ENCODE measurements around the gene TASP1.

Gene TASP1

DNA sequence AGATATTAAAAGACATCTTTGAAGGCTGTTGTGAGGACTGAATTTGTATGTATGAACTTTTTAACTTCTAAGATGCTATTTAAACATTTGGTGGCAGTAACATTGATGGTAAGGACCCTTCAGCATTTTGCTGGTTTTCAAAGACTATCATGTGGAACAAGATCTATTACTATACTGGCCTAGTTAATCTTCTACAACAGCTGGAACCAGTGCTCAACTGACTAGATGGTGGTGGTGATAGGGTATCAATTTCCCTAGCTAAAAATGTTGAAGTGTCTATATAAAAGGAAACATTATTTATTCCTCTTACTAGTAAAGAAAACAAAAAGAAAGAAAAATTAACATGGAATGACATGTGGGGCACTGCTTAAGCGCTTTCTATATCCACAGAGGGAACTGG lies 195.7 kb downstream of the TASP1 start:
- TF ChIP-seq, protein P1, sequence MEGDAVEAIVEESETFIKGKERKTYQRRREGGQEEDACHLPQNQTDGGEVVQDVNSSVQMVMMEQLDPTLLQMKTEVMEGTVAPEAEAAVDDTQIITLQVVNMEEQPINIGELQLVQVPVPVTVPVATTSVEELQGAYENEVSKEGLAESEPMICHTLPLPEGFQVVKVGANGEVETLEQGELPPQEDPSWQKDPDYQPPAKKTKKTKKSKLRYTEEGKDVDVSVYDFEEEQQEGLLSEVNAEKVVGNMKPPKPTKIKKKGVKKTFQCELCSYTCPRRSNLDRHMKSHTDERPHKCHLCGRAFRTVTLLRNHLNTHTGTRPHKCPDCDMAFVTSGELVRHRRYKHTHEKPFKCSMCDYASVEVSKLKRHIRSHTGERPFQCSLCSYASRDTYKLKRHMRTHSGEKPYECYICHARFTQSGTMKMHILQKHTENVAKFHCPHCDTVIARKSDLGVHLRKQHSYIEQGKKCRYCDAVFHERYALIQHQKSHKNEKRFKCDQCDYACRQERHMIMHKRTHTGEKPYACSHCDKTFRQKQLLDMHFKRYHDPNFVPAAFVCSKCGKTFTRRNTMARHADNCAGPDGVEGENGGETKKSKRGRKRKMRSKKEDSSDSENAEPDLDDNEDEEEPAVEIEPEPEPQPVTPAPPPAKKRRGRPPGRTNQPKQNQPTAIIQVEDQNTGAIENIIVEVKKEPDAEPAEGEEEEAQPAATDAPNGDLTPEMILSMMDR (IDR thresholded peaks at IDR 0.05; ENCODE audit: insufficient read depth, missing control alignments): no peak
- no peak for FAIRE-seq
- DNase-seq (ENCODE audit: insufficient read length, low spot score): no peak

DNA sequence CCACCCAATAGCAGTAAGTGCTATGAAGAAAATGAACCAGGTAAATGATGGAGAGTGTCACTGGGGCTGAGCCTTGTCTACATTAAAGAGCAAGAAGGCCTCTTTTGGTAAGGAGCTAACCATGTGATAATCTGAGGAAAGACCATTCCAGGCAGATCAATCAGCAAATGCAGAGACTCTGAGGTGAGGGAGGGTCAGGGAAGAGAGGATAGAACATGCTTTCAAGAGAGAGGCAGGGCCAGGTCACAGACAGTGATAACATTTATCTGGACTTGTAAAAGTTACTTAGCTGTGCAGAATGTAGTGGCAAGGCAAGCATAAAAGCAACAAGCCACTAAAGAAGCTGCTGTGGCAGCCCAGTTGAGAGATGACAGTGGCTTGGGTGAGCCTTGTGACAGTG lies 197.3 kb downstream of the TASP1 start:
- DNase-seq (ENCODE audit: insufficient read length, low spot score): no peak
- FAIRE-seq: no peak
- TF ChIP-seq, protein P1 (IDR thresholded peaks at IDR 0.05; ENCODE audit: insufficient read depth, missing control alignments): no peak

DNA sequence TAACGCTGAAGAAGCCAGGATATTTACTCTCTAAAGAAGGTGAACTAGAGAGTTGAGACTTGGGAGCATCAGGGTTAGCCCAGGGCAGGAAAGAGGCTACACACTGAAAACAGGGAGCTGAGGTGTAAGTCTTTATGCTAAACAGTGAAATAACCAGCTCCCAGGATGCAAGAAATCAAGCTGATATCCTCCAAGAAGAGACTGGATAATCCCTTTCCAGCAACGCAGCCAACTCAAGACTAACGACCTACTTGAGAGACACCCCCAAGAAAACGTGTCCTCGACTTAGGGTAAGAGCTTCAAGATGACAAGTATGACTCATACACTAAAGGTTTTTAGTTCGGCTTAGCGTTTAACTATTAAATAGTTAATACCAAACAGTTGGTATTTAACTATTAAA lies 202.2 kb downstream of the TASP1 start:
- FAIRE-seq: no peak
- TF ChIP-seq, protein P1 (IDR thresholded peaks at IDR 0.05; ENCODE audit: insufficient read depth, missing control alignments): no peak
- DNase-seq (ENCODE audit: insufficient read length, low spot score): no peak

DNA sequence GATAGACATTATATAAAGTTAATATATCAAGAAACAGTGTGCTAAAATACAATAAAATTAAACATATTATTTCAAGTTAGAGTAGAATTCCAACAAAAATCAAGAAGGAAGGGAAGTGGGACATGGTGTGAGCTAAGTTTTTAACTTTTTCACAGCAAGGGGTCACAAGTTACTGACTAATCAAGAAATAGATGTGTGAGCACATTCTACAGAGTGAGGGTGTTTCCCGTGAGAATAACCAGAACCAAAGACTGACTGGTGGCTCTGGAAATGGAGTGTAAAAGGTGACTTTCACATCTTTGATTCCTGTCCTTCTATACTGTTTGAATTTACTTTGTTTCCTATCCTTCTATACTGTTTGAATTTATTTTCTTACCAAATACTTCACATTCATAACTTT lies 206.6 kb downstream of the TASP1 start:
- TF ChIP-seq, protein P1 (IDR thresholded peaks at IDR 0.05; ENCODE audit: insufficient read depth, missing control alignments): no peak
- DNase-seq (ENCODE audit: insufficient read length, low spot score) (no peak), FAIRE-seq (no peak)

DNA sequence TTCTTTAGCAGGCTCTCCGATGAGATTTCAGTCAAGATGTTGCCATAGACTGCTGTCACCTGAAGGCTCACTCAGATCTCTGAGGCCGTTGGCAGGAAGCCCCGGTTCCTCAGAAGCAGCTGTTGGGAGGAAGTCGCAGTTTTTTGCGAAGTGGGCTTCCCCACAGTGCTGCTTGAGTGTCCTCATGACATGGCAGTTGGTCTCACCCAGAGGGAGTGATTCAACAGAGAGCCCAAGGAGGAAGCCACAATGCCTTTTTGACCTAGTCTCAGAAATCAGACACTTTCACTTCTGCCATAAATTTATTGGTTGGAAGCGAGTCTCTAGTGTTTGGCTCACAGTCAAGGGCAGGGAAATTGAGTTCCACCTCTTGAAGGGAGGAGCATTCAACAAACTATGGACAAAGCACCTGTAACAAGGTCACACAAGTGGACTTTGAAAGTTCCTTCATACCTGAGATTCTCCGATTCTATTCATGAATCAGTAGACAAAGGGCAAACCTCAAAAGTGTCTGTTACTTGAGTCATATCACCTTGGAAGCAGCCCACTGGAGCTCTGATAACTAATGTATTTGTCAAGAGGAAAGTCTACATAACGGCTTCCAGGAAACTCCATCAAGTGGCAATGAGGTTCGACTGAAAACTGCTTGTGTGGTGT lies 208.3 kb downstream of the TASP1 start:
- TF ChIP-seq, protein P1 (IDR thresholded peaks at IDR 0.05; ENCODE audit: insufficient read depth, missing control alignments): no peak
- DNase-seq (ENCODE audit: insufficient read length, low spot score) (no peak), FAIRE-seq (no peak)

DNA sequence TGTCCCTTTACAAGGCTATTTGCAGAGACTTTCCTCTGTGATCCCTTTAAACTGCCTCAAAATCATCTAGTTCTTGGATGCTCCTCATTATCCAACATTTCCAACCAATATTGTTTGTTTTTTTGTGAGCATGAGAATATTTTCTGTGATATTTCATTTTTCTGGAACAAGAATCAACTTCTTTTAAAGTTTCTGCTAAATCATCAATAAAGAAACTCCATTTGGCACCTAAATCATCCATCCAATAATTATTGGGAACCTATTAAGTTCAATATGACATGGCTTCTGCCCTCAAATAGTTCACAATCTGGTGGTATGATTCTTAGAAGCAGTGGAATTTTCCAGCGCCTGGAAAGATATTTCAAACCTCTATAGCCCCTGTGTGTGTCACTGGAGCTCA lies 210.0 kb downstream of the TASP1 start:
- DNase-seq (ENCODE audit: insufficient read length, low spot score): no peak
- TF ChIP-seq, protein P1 (IDR thresholded peaks at IDR 0.05; ENCODE audit: insufficient read depth, missing control alignments): no peak
- FAIRE-seq: no peak

DNA sequence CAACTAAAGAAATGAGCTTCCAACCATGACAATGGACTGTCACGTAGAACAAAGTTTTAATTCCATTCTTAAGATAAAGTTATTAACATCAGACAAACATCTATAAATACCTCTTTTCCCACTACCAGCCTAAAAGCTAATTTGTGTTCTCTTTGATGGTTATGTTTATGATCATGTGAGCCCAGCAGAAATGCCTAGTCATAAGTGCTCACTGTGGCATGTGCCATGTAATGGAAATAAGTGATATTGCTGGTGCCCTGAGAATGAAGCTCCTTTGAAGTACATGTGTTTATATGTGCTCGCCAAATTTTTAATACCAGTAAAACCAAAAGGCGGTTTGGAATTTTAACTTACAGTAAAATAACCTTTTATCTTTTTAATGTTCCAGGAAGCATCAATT lies 211.9 kb downstream of the TASP1 start:
- no peak for DNase-seq (ENCODE audit: insufficient read length, low spot score)
- no peak for FAIRE-seq
- TF ChIP-seq, protein P1 (IDR thresholded peaks at IDR 0.05; ENCODE audit: insufficient read depth, missing control alignments): no peak

Data from D721Med (cell line).